Esophagus muscularis mucosa (tissue), 4 donors: Measurements from ENCODE around the gene MRGPRF.

Experiments
- CTCF ChIP-seq, 3 experiments: fragments of 200-600 bp in 2 of 3; fragments of 450-650 bp in 1 of 3; sonication (generic) in 2 of 3; IDR thresholded peaks; one replicate each; pipeline ENCODE4 v1.5.1; 2017 to 2019; ENCODE audit warnings: antibody characterized with exemption in 3 of 3, mild to moderate bottlenecking in 2 of 3, moderate library complexity in 1 of 3
- EP300 ChIP-seq: sonication (generic); formaldehyde crosslinking; IDR thresholded peaks from one replicate; pipeline ENCODE4 v1.6.1; 2017; ENCODE audit warnings: antibody characterized with exemption
- POLR2A ChIP-seq: fragments of 450-650 bp; IDR thresholded peaks from one replicate; pipeline ENCODE4 v1.6.1; 2017; ENCODE audit warnings: antibody characterized with exemption, moderate library complexity, mild to moderate bottlenecking, low read depth
- POLR2AphosphoS5 ChIP-seq, 2 donors: sonication (generic); formaldehyde crosslinking; IDR thresholded peaks; one replicate each; pipeline ENCODE4 v1.6.1; 2017; ENCODE audit warnings: antibody characterized with exemption in 2 of 2

- TF ChIP-seq EP300 (no peak), CTCF (IDR thresholded peaks at IDR 0.05) (no peak), POLR2A (no peak), POLR2AphosphoS5 (IDR thresholded peaks at IDR 0.05) (no peak)
Measured at GRCh38 chr11:68974421-68975194, 38.4 kb downstream of the MRGPRF start.
